Kidney glomerular epithelial cell (primary cell): ENCODE measurements around the gene IL1RAPL2.
A peak's percentile ranks its signal among the peaks of the same experiment; 100 is the strongest.
"Not testable (repeated sequence)": the region's sequence is repeated elsewhere in the genome, so short reads cannot be mapped to it uniquely, and the experiment has no call there.

ENCODE experiments used
- DNase-seq: peaks from one replicate; lab custom pipeline; 2025; lab: John Stamatoyannopoulos, UW

The IL1RAPL2 gene

DNA sequence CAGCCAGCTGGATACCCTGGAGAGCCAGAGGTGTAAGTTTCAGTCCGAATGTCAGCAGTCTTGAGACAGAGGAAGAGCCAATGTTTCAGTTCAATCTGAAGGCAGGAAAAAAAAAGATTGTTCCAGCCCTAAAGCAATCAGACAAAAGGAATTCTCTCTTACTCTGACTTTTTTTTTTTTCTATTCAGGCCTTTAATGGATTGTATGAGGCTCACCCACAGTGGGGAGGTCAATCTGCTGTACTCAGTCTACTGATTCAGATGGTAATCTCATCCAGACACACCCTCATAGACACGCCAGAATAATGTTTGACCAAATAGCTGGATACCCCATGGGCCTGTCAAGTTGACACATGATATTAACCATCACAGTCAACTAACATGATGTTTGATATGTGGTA lies 602.6 kb downstream of the IL1RAPL2 start:
- DNase-seq = no peak

DNA sequence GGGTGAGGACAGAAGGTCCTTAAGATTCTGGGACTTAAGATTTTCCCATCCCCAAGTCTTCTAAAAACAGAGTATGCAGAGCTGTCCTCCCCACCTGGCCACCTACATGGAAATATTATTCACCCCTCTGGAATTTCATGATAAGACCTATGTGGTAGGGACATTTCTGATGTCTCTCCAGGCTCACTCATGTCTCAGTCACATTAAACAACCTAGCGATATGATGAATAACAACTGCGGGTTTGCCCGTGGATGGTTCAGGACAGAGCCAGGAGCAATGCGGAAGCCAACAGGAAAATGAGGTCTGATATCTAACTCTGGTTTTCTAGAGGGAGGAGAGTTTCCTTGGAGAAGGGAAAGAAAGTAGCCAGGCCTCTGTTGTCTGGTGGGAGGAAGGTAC lies 607.1 kb downstream of the IL1RAPL2 start:
- no peak for DNase-seq

DNA sequence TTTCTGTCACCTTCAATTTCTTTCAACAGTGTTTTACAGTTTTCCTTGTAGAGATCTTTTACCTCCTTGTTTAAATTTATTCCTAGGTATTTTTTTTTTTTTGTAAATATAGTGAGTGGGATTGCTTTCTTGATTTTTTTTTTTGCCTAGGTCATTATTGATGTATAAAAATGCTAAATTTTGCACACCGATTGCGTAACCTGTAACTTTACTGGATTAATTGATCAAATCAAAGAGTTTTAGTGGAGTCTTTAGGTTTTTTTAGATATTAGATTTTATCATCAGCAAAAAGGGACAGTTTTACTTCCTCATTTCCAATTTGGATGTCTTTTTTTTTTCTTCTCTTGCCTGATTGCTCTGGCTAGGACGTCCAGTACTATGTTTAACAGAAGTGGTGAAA lies 613.6 kb downstream of the IL1RAPL2 start:
- DNase-seq = no peak

DNA sequence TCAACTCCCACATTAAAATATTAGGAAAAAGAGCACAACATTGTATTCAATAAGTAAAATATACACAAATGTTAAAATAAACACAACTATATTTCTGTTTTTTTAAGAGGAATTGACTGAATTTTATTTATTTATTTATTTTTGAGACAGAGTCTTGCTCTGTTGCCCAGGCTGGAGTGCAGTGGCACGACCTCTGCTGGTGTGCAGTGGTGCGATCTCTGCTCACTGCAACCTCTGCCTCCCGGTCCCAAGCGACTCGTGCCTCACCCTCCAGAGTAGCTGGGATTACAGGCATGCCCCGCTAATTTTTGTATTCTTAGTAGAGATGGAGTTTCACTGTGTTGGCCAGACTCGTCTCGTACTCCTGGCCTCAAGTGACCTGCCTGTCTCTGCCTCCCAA lies 623.1 kb downstream of the IL1RAPL2 start:
- no peak for DNase-seq

DNA sequence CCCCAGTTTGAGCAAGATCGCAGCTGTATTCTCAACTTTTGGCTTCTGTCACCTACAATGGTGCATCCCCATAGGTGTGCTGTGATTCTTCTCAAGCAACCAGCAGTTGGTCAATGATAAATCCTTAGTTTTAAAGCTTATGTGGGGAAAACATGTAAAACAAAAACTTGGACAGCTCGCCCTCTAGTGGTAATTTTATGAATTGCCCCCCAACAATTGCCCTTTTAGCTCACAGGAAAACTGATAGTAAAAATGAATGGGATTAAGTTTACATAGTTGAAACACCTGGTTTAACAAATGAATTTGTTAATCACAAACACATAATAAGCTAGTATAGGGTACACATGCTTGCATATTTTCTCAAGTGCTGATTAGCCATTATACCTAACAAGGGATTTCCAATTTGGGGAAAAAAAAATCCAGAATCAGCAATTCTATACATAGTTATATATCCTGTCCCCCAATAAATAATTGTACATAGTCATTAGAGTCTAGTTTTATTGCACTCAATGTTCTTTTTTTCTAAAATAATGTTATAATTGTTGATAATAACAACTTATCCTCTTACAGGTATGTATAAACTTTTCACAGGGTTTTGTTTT lies 624.4 kb downstream of the IL1RAPL2 start:
- peak; percentile 19 for DNase-seq

DNA sequence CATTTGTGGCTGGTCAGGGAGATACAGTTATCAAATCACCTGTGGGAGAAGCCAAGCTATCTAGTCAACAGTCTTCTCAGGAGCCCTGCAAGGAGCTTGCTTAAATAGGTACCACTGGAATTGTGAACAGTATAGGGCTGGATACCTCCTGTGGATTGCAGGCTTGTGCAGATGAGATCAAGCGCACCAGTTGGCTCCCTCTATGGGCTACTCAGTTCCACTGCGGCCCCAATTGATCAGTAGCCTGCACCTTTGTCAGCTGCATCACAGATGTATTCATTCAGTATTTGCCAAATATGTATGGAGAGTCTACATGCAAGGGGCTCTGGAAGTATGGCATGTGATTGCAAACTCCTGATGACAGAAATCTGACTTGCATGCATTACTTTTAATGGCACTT lies 625.9 kb downstream of the IL1RAPL2 start:
- peak; percentile 3 for DNase-seq

DNA sequence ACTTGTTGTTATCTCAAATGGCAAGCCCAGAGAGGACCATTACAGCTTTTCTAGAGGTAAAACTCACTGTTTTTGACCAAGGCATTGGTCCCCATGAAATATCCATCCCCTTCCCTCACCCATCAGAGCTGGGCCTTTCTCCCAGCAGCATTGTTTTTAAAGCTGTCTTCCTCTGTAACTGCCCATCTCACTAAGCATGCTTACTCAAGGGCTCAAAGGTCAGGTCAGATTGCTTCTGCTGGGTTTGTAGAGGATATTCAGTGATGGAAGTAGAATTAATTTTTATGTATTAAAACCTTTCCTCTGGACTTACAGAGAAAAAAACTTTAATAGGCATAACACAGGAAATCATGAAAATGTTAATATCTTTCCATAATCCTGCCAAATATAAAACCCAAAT lies 643.4 kb downstream of the IL1RAPL2 start:
- no peak for DNase-seq

DNA sequence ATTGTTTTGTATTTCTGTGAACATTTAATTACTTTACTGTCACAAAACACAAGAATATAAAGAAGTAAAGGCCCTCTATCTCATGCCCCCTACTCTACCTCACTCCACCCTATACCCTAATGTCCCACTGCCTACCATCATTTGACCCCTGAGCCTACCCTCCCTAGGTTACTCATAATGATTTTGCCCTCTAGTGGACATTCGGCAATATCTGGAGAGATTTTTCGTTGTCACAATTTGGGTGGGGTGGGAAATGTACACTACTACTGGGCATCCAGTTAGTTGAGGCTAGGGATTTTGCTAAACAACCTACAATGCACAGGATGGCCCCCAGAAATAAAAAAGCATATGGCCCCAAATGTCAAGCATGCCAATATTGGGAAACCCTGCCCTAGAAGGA lies 644.3 kb downstream of the IL1RAPL2 start:
- DNase-seq = no peak

DNA sequence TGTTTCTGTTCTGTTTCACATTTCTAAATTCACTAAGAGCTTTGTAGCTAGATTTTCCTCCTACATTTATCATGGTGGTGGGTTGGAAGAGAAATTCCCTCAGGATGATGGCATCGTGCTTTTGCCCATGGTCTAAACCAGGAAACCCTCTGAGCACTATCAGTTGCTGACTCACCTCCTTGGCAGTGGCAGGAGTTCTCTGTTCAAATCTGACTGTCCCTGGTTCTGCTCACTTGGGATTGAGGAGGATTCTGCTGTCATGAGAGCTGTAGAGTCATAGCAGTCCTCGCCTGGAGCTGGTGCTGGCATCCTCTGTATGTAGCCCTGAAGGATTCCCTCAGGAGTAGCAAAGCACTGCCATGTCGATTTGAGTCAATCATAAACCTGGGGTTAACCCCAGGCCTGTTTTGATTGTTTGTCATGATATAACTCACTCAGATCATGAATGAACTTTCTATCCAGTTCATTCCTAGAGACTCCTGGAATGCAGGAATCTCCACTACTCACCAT lies 645.1 kb downstream of the IL1RAPL2 start:
- DNase-seq = peak; percentile 55

DNA sequence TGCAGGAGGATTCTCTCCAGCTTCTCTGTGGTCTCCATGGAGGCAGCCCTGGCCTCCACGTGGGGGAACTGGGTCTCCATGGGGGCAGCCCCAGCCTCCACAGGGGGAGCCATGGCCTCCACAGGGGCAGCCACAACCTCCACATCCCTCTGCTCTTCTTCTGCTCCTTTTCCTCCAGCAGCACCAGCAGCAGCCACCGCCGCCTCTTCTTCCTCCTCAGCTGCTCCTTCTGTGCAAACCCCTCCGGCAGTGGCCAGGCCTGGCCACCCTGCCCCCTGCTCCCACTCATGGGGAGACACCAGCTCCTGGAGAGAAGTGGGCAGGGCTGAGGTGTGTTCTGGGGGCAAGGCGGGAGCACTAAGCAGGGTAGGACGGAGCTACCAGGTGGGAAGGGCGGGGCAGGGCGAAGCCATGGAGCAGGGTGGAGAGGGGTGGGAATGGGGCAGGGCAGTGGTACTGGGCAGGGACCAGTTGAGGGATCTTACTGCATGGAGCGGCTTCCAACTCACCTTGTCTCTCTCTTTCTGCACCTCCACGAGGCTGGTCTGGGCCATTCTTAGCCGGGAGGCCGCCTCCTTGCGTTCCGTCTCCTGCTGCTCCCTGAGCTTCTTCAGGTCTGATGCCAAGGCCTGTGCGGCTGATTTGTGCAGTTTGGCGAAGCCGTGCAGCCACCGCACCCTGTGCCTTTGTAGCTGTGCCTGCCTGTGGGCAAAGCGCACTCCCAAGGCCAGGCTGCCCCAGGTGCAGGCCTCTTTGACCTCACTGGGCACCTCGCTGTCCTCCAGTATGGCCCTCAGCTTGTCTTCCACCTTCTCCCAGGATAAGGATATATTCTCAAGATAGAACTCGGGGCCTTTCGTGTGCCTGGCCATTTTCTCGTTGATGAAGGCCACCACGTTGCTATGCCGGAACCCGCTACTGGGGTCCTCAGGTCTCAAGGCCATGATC lies 653.7 kb downstream of the IL1RAPL2 start:
- DNase-seq = no peak

DNA sequence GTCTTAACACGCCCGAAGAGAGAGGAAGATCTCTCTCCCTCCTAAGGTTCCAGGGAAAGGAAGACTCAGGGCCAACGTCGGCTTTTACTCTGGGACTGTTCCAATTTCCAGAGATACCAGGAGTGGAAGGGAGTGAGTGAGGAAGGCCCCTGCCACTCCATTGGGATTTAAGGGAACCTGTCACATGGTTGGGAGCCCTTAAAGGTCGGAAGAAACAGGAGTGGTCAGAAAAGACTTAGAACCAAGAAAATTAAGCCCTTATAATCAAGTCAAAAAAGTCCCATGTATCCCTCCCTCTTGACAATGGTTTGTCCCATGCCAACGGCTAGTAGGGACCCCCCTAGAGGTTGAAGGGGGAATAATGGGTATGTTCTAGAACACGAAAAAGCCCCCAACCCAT lies 654.6 kb downstream of the IL1RAPL2 start, which contains the start of gene TEX13A:
TSS of gene TEX13A (minus strand) at position 59 of the 400 bp plus-strand sequence. CDS start 297 bp downstream, outside the sequence.
- no peak for DNase-seq

DNA sequence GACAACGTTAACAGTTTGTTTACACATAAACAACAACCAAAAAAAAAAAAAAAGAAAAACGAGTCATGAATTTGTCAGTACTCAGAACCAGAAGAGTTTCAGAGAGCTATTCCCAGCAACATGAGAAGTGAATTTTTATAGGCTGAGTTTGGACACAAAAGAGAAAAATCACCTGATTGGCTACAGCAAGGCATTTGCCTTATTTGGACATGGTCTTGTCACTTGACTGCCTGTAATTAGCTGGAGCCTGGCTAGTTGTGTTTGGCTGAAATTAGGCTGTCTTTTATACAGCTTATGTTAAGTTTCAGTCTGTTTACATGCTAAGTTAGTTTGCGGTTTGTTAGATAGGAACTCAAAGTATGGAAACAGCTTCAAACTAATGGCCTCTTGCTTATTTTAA lies 655.4 kb downstream of the IL1RAPL2 start:
- no peak for DNase-seq

DNA sequence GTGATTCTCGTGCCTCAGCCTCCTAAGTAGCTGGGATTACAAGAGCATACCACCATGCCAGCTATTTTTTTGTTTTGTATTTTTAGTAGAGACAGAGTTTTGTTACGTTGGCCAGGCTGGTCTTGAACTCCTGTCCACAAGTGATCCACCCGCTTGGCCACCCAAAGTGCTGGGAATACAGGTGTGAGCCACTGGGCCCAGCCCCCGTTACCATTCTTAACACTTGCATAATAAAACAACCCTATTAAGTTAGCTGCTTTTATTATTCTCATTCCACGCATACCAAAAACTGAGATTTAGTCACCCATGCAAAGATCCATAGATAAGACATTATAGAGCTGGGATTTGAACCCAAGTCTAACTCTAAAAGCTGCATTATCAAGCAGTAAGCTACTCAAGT lies 660.5 kb downstream of the IL1RAPL2 start:
- DNase-seq = no peak

DNA sequence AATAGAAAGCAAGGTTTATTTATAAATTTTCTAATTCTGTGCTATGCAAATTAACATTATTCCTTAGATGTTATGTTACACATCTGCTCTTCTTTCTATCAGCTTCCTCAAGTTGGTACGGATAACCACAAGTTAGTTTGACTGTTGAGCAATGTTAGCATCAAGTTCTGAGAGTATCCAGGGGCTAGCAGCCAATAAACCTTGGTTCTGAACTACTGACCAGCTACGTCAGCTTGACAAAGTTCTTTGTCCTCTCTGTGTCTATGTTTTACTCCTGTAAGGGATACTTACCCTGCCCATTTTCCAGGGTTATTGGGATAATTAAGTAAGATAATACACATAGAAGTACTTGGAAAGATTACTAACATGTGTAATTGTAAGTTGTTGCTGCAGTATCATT lies 662.6 kb downstream of the IL1RAPL2 start:
- no peak for DNase-seq

DNA sequence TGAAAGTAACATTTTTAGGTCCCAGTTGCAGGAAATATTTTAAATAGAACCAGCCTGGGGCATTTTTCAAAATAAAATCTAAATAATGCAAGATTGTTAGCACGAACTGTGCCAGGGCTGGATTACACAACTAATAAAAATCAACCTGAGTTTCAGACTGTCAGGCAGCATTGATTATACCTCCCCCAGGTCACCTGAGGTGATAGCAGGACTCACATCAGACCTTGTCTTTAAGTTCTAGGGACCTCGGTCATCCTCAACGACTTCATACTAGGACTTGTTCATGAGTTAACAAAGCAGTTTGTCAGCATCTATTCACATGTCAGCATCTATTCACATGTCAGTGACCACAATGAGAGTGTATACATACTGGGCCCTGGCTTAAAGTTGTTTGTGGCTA lies 663.1 kb downstream of the IL1RAPL2 start:
- no peak for DNase-seq

DNA sequence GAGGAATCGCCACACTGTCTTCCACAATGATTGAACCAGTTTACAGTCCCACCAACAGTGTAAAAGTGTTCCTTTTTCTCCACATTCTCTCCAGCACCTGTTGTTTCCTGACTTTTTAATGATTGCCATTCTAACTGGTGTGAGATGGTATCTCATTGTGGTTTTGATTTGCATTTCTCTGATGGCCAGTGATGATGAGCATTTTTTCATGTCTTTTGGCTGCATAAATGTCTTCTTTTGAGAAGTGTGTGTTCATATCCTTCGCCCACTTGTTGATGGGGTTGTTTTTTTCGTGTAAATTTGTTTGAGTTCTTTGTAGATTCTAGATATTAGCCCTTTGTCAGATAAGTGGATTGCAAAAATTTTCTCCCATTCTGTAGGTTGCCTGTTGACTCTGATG lies 671.4 kb downstream of the IL1RAPL2 start:
- DNase-seq = not testable (repeated sequence)

DNA sequence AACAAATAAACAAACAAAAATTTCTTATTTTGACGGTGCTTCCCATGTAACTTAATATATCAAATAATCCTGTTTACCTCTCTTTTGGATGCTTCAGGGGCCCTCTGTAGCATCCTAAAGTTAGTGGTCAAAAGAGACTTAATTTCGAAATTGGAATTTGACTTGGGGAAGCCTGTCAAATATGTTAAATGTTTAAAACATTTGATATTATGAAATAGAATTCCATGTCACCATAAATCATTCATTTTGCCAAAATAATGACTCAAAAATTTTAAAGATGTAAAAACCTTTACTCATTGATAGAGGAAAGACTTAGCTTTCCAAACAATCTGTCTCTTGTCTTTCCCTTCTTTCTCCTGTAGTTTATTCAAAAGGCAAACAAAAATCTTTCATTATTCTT lies 675.1 kb downstream of the IL1RAPL2 start:
- DNase-seq = no peak

DNA sequence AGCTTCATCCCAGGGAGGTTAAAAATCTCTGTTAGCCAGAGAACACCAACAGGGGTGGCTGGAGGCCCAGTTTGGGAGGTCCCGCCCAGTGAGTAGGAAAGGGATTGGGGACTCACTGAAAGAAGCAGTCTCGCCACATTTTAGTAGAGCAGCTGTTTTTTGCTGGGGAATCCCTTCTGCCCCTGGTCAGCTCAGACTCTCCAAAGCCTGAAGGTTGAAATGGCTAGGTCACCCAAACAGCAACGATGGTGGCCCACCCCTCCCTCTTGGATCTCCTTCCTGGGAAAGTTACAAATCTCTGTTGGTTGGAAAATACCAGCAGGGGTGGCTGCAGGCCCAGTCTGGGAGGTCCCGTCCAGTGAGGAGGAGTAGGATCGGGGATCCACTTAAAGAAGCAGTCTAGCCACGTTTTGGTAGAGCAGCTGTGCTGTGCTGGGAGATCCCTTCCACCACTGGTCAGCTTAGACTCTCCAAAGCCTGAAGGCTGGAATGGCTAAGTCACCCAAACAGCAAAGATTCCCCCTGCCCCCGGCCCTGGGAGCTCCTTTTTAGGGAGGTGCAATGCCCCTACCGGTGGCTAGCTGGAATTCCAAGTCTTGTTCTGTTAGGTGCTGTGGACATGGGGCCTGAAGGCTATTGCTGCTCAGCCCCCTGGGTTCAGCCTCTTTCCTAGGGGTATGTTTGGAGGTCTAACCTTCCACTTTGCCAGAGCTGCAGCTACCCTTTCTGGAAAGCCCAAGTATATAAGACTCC lies 694.5 kb downstream of the IL1RAPL2 start:
- no peak for DNase-seq

DNA sequence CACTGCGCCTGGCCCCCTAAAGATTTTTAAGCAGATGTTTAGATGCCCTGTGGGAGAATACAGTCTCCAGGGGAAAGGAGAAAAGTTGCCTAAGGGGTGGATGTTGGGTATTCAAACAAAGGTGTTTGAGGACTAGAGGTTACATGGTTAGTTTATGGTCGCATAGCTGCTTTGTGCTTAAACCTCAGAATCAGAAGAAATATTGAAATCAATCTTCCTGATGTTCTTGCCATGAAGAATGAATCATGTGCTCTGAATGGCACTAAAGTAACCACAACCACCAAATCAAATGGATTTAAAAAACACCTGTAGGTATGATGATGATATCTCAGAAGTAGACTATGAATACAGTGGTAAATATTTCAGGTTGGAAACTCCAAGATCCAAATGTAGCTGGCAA lies 697.2 kb downstream of the IL1RAPL2 start:
- DNase-seq = no peak

DNA sequence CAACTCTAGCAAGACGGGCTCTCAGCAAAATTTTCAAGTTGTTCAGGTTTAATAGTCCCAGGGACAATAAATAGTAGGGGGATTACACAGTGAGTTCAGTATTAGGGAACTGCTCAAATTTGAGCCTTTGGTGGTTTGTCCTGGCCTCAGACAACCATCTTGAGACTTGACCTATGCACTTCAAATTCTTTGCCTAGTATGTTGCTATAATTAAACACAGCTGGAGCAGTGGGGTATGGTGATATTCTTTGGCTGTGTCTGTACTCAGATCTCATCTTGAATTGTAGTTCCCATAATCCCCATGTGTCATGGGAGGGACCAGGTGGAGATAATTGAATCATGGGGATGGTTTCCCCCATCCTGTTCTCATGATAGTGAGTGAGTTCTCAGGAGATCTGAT lies 697.8 kb downstream of the IL1RAPL2 start:
- no peak for DNase-seq

DNA sequence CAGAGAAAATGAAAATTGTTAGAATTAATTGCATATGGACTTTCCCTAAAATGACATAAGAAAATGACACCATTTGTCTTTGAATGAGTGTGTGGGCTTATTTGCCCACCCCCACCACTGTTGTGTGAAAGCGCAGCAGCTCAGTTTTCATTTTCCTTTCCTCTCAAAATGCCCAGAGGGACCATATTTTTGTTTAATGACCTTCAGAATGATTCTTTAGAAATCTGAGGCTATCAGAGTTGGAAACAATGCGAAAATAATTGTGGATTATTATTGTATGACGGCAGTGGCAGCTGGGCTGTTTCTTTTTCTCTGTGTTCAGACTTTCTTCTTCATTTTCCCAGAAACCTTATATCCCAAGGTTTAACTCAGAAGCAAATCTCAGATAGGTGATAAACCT lies 699.1 kb downstream of the IL1RAPL2 start:
- no peak for DNase-seq

DNA sequence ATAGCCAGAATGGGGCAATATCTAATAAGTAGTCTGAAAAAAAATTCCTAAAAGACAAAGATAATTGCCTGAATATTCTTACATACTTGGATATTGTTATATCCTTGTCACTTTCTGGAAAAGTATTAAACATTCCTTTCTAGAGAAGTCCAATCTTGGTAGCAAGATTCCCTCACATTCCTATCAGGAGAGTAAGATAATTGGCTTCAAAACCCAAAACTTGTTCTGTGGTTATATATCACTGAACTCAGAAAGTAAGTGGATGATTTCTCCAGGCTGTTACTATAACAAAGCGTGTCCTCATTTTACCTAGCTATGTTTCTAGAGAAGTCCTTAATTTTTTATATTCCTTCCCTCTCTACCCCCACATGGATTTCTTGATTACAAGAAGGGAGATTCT lies 700.5 kb downstream of the IL1RAPL2 start:
- no peak for DNase-seq

DNA sequence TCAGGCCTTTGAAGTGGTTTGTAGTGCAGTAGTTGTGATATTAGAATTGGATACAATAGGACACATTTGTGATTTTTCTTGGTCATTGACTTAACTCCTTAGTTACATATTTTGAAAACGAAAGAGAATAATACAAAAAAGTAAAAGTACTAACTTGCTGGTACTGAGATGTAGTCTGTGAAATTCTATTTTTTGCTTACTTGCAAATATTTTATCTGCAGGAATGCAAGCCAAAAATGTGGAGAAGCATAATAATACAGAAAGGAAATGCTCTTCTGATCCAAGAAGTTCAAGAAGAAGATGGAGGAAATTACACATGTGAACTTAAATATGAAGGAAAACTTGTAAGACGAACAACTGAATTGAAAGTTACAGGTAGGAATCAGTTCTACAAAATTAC lies 701.2 kb downstream of the IL1RAPL2 start:
- DNase-seq = no peak
